Tibial nerve (tissue), 4 donors: Measurements from ENCODE around the gene TPSG1. TPM values are rescaled to one million over a fixed set of nuclear protein-coding genes. Genes with fewer than 3 reads are reported as not detected.

Experiments used
- DNase-seq, 2 donors: peaks; one replicate each; pipeline ENCODE4 v3.0.0-alpha.2; 2019; ENCODE audit warnings: low spot score in 2 of 2
- H3K27ac ChIP-seq, 4 donors: fragments of 200-600 bp; sonication (generic) in 3 of 4; one replicate each; pipeline ENCODE4 v1.5.1; 2017 to 2019; ENCODE audit warnings: mild to moderate bottlenecking in 1 of 4
- H3K27me3 ChIP-seq, 2 donors: fragments of 200-600 bp; sonication (generic) in 1 of 2; one replicate each; pipeline versions ENCODE4 v1.5.1 to v1.6.0; 2017 to 2019
- H3K36me3 ChIP-seq, 3 donors: fragments of 200-600 bp; sonication (generic); one replicate each; pipeline ENCODE4 v1.5.1; 2018 to 2019
- H3K4me1 ChIP-seq, 4 donors: fragments of 200-600 bp; sonication (generic) in 3 of 4; one replicate each; pipeline ENCODE4 v1.5.1; 2017 to 2019
- H3K4me3 ChIP-seq, 4 donors: fragments of 200-600 bp; sonication (generic) in 3 of 4; one replicate each; pipeline ENCODE4 v1.5.1; 2017 to 2019; ENCODE audit warnings: mild to moderate bottlenecking in 1 of 4, moderate library complexity in 1 of 4
- H3K9me3 ChIP-seq, 4 donors: fragments of 200-600 bp; sonication (generic) in 3 of 4; one replicate each; pipeline ENCODE4 v1.5.1; 2017 to 2019
- CTCF ChIP-seq, 5 experiments: fragments of 200-600 bp in 3 of 5; fragments of 450-650 bp in 2 of 5; sonication (generic) in 3 of 5; IDR thresholded peaks; one replicate each; pipeline ENCODE4 v1.5.1; 2016 to 2019; ENCODE audit warnings: antibody characterized with exemption in 5 of 5, mild to moderate bottlenecking in 3 of 5, moderate library complexity in 2 of 5
- EP300 ChIP-seq, 2 donors: sonication (generic); formaldehyde crosslinking; IDR thresholded peaks; one replicate each; pipeline ENCODE4 v1.6.1; 2017; ENCODE audit warnings: antibody characterized with exemption in 2 of 2, mild to moderate bottlenecking in 1 of 2
- POLR2A ChIP-seq, 2 donors: fragments of 450-650 bp; IDR thresholded peaks; one replicate each; pipeline ENCODE4 v1.6.1; 2017; ENCODE audit warnings: antibody characterized with exemption in 2 of 2, mild to moderate bottlenecking in 2 of 2, moderate library complexity in 2 of 2
- WGBS, 2 donors: methylation state at CpG; one replicate each; pipeline ENCODE4 v1.1.5; 2018; 5-methylcytosine and 5-hydroxymethylcytosine counted together
- total RNA-seq, 4 donors: library from RNA; depleted of rRNA; stranded (reverse); fragments of >200 nt; gene quantifications; one replicate each; pipeline ENCODE4 v1.1.0, GENCODE V29; 2016

The TPSG1 gene
- total RNA-seq, 4 donors from 2014 or later = 2.5 TPM; not detected in 3

DNA sequence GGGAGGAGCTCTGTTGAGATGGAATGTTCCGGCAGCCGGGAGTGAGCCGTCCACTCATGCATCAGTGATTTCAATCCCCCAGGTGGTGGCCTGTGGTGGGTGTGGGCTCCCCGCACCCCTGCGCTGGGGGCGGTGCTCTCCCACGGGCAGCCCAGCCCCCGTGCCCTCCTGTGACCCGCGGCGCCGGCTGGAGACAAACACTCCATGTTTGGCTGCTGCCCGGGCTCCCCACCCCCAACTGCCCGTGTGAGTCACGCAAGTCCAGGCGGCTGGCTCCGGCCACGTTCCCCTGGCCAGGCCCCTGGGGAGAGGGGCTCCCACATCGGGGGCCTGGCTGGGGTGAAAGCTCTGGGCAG, 42.8 kb downstream of the TPSG1 start:
- Histone ChIP-seq H3K36me3 (no peaks in the 10 kb centered on the region), H3K9me3 (no peaks in the 10 kb centered on the region), H3K27me3 (peaks cover 0 to 62% of the 10 kb centered on the region in 2 donors), H3K4me3 (no peak overlapping the region), H3K4me1 (peaks cover 0 to 16% (median 0%) of the 10 kb centered on the region in 4 donors), H3K27ac (peak overlapping the region in 2 of 4 donors; percentile 20 to 36)
- no peak for TF ChIP-seq CTCF (IDR thresholded peaks at IDR 0.05)
- TF ChIP-seq EP300 (IDR thresholded peaks at IDR 0.05) = no peak
- TF ChIP-seq POLR2A (IDR thresholded peaks at IDR 0.05) = no peak
- WGBS, 2 donors = 17 to 25% methylated on average over 15 to 19 of the region's 19 CpGs
- no peak for DNase-seq

GRCh38 chr16:1181404-1182315, 43.4 kb downstream of the TPSG1 start:
- TF ChIP-seq POLR2A (IDR thresholded peaks at IDR 0.05) = no peak
- TF ChIP-seq CTCF (IDR thresholded peaks at IDR 0.05) = no peak
- TF ChIP-seq EP300 (IDR thresholded peaks at IDR 0.05) = no peak
- H3K9me3 ChIP-seq = no peaks in the 10 kb centered on the region
- no peaks in the 10 kb centered on the region for H3K36me3 ChIP-seq
- H3K4me3 ChIP-seq = no peak overlapping the region
- 50 to 53% methylated on average over 33 to 36 of the region's 39 CpGs for WGBS, 2 donors
- H3K4me1 ChIP-seq = peaks cover 0 to 16% (median 0%) of the 10 kb centered on the region in 4 donors
- H3K27ac ChIP-seq = peak overlapping the region in 1 of 4 donors; percentile 44
- DNase-seq = no peak
- H3K27me3 ChIP-seq = peaks cover 0 to 68% of the 10 kb centered on the region in 2 donors

GRCh38 chr16:1180549-1181403, 44.3 kb downstream of the TPSG1 start:
- WGBS, 2 donors = 48 to 64% methylated on average over 21 to 24 of the region's 38 CpGs
- Histone ChIP-seq H3K4me1 (peaks cover 0 to 16% (median 0%) of the 10 kb centered on the region in 4 donors), H3K9me3 (no peaks in the 10 kb centered on the region), H3K27ac (peak overlapping the region in 1 of 4 donors; percentile 44), H3K27me3 (peaks cover 0 to 72% of the 10 kb centered on the region in 2 donors), H3K4me3 (no peak overlapping the region), H3K36me3 (no peaks in the 10 kb centered on the region)
- no peak for DNase-seq
- TF ChIP-seq EP300 (IDR thresholded peaks at IDR 0.05) (peak in 1 of 2 donors; percentile 11), POLR2A (IDR thresholded peaks at IDR 0.05) (no peak), CTCF (IDR thresholded peaks at IDR 0.05) (no peak)

DNA sequence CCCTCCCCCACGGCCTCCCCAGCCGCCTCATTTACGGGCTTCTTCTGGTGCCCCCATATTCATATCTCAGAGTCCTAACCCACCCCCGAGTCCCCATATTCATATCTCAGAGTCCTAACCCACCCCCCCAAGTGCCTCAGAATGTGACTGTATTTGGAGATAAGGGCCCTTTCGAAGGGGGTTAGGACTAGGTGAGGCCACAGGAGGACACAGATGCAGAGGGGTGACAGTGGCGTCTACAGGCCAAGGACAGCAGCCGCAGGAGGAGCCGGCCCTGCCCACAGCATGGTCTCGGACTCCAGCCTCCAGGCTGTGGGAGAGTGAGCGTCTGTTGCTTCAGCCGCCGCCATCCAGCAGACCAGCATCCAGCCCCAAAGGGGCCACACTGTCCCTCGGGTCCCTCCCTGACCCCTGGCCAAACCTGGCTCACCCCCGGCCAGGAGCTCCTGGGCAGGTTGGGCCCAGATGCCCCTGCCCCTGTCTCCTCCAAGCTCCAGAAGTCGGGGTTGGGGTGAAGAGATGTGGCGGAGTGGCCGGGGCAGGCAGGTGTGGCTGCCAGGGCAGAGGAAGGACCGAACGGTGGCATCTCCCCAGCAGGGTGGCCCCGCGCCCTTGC, 46.7 kb downstream of the TPSG1 start:
- H3K4me3 ChIP-seq = no peak overlapping the region
- DNase-seq = no peak
- no peak for TF ChIP-seq POLR2A (IDR thresholded peaks at IDR 0.05)
- TF ChIP-seq EP300 (IDR thresholded peaks at IDR 0.05) = no peak
- TF ChIP-seq CTCF (IDR thresholded peaks at IDR 0.05) = no peak
- H3K27me3 ChIP-seq = peaks cover 0 to 69% of the 10 kb centered on the region in 2 donors
- H3K4me1 ChIP-seq = peaks cover 0 to 16% (median 0%) of the 10 kb centered on the region in 4 donors
- WGBS, 2 donors = 69 to 73% methylated on average over 18 to 21 of the region's 21 CpGs
- H3K27ac ChIP-seq = no peak overlapping the region
- no peaks in the 10 kb centered on the region for H3K36me3 ChIP-seq
- H3K9me3 ChIP-seq = no peaks in the 10 kb centered on the region
